HG02884 (cell line): ENCODE results near the gene TLE7.

ENCODE experiments used
- ATAC-seq: cut with Tn5 transposase; IDR thresholded peaks from one replicate; pipeline ENCODE4 v1.9.1; 2021; ENCODE audit warnings: mild to moderate bottlenecking, moderate library complexity; ENCODE audit not compliant: unreplicated experiment

The TLE7 gene

GRCh38 chr16:71449020-71449419 is 7.2 kb upstream of the TLE7 start:
- ATAC-seq: no peak

GRCh38 chr16:71448274-71448866 is 6.5 kb upstream of the TLE7 start:
- ATAC-seq: no peak

GRCh38 chr16:71443714-71444113 is 1.9 kb upstream of the TLE7 start:
- ATAC-seq: no peak

GRCh38 chr16:71441348-71442050 is 355 bp downstream of the TLE7 start:
- no peak for ATAC-seq

GRCh38 chr16:71440669-71441347 is 1.0 kb downstream of the TLE7 start:
- no peak for ATAC-seq

GRCh38 chr16:71439523-71439922 is 2.3 kb downstream of the TLE7 start:
- no peak for ATAC-seq

GRCh38 chr16:71436473-71436872 is 5.4 kb downstream of the TLE7 start:
- no peak for ATAC-seq

- ATAC-seq: no peak
These were observed 8.9 kb downstream of the TLE7 start for GRCh38 chr16:71432906-71433305.

GRCh38 chr16:71431991-71432390 is 9.9 kb downstream of the TLE7 start:
- ATAC-seq: no peak

GRCh38 chr16:71431176-71431575 is 10.7 kb downstream of the TLE7 start:
- ATAC-seq: no peak

- no peak for ATAC-seq
These were observed 11.1 kb downstream of the TLE7 start for GRCh38 chr16:71430744-71431143.

GRCh38 chr16:71429581-71429980 is 12.3 kb downstream of the TLE7 start:
- no peak for ATAC-seq

- no peak for ATAC-seq
These were observed 13.0 kb downstream of the TLE7 start for GRCh38 chr16:71428883-71429282.

- no peak for ATAC-seq
These were observed 13.5 kb downstream of the TLE7 start for GRCh38 chr16:71428385-71428784.

GRCh38 chr16:71426880-71427615 is 14.8 kb downstream of the TLE7 start:
- no peak for ATAC-seq

GRCh38 chr16:71426069-71426879 is 15.6 kb downstream of the TLE7 start:
- ATAC-seq: peak; percentile 57

- no peak for ATAC-seq
These were observed 16.1 kb downstream of the TLE7 start for GRCh38 chr16:71425746-71426068.

GRCh38 chr16:71424626-71425025 is 17.2 kb downstream of the TLE7 start:
- no peak for ATAC-seq

GRCh38 chr16:71423865-71424264 is 18.0 kb downstream of the TLE7 start:
- no peak for ATAC-seq

- ATAC-seq: no peak
These were observed 18.8 kb downstream of the TLE7 start for GRCh38 chr16:71423016-71423415.

- ATAC-seq: no peak
These were observed 19.9 kb downstream of the TLE7 start for GRCh38 chr16:71421911-71422310.
